Right renal pelvis (tissue), 4 donors: ENCODE data around the gene RSBN1L. TPM values are rescaled to one million over a fixed set of nuclear protein-coding genes. Genes with fewer than 3 reads are reported as not detected.
"Not testable (repeated sequence)": the region's sequence is repeated elsewhere in the genome, so short reads cannot be mapped to it uniquely, and the experiment has no call there.

Experiments
- DNase-seq, 4 donors: peaks; one replicate each; pipeline ENCODE4 v3.0.0-alpha.2; 2013; ENCODE audit warnings: low read depth in 4 of 4, low spot score in 3 of 4, missing footprints in 1 of 4
- polyA plus RNA-seq, 4 donors: library from polyadenylated mRNA; unstranded; fragments of 120-200 nt; gene quantifications; one replicate each; pipeline ENCODE4 v1.2.1, GENCODE V29; 2013; ENCODE audit not compliant: insufficient read length in 4 of 4

Gene RSBN1L
- polyA plus RNA-seq, 4 donors, result 28.4 to 37.0 (median 32.2) TPM

- DNase-seq, result no peak
These were observed 69.2 kb downstream of the RSBN1L start for GRCh38 chr7:77765481-77765880.

- DNase-seq, result peak in 2 of 4 donors; percentile 5 to 14
These were observed 69.9 kb downstream of the RSBN1L start for GRCh38 chr7:77765906-77766800.

DNA sequence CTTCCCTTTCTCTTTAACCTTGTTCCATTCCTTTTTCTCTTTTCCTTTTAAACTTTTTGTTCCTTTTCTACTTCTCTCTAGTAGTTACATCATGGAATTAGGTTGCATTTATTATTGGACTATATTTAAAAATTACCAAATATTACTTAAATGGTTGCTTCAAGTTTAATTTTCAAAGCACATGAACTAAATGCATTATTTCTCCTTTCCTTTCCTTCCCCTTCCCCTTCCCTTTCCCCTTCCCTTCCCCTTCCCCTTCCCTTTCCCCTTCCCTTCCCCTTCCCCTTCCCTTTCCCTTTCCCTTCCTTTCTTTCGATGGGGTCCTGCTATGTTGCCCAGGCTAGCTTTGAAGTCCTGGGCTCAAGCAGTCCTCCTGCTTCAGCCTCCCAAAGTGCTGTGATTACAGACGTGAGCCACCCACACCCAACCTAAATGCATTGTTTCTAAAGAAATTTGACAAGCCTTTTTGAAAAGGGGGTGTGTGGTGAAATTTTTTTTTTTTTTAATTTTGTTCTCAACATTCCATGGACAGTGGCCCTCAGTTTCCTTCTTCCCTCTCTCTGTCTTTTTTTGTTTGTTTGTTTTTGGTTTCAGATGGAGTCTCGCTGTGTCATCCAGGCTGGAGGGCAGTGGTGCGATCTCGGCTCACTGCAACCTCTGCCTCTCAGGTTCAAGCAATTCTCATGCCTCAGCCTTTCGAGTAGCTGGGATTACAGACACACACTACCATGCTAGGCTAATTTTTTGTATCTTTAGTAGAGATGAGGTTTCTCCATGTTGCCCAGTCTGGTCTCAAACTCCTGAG lies 70.7 kb downstream of the RSBN1L start:
- DNase-seq, result no peak

DNA sequence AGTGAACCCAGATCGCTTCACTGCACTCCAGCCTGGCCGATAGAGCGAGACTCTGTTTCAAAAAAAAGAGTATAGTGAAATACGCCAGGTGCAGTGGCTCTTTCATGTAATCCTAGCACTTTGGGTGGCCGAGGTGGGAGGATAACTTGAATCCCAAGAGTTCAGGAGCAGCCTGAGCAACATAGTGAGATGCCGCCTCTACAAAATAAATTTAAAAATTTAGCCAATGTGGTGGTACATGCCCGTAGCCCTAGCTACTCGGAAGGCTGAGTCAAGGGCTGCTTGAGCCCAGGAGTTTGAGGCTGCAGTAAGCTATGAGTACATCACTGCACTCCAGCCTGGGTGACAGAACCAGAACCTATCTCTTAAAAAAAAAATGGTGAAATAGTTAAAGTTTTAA lies 74.1 kb downstream of the RSBN1L start:
- DNase-seq, result no peak

GRCh38 chr7:77771901-77772300 lies 75.6 kb downstream of the RSBN1L start:
- no peak for DNase-seq

DNA sequence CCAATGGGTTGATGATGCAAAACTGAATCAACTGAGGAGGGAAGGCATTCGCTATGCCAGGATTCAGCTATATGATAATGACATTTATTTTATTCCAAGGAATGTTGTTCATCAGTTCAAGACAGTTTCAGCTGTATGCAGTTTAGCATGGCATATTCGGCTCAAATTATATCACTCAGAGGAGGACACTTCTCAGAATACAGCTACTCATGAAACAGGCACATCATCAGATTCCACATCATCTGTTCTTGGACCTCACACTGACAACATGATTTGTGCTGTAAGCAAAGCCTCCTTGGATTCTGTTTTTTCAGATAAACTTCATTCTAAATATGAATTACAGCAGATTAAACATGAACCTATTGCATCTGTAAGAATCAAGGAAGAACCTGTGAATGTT lies 82.3 kb downstream of the RSBN1L start:
- DNase-seq, result no peak

GRCh38 chr7:77782383-77782782 lies 86.1 kb downstream of the RSBN1L start:
- DNase-seq, result no peak

GRCh38 chr7:77783111-77783510 lies 86.9 kb downstream of the RSBN1L start:
- no peak for DNase-seq

DNA sequence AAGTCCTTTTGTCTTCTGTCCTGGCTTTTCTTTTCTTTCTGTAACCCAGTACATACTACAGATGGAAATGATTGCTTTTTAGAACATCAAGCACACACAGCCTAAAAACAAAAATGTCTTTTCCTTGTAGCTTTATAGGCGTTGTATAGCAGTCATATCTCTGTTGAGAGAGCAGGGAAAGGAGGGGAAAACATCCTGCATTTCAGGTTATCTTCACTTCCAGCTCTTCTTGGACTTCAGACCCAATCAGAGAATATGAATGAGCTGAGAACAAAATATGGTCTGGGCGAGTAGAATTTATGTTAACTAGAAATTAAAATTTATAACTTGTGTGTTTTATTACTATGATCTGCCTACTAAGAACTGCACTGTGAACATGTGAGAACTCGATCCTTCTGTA lies 87.3 kb downstream of the RSBN1L start:
- no peak for DNase-seq

DNA sequence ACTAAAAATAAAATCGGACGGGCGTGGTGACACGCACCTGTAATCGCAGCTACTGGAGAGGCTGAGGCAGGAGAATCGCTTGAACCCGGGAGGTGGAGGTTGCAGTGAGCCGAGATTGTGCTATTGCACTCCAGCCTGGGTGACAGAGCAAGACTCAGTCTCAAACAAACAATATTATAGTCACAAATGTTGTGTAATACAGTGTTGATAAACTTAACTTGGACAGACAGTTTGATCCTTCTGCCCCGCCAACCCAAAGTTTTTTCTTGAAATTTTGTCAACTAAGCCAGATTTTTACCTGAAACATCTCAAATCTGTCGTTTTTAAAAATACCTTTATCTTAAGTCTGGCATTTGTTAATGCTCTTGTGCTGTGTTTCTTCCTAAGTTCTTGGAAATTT lies 88.2 kb downstream of the RSBN1L start:
- not testable (repeated sequence) for DNase-seq

DNA sequence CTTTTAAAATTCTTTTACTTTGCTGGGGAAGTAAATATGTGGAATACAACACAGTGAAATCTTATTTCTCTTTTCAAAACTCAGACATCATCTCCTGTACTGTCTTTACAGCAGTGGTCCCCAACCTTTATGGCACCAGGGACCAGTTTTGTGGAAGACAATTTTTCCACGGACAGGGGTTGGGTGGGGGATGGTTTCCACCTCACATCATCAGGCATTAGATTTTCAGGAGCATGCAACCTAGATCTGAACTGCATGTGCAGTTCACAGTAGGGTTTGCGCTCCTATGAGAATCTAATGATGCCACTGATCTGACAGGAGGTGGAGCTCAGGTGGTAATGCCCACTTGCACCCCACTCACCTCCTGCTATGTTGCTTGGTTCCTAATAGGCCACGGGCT lies 89.8 kb downstream of the RSBN1L start:
- DNase-seq, result no peak

GRCh38 chr7:77786741-77787140 lies 90.5 kb downstream of the RSBN1L start:
- DNase-seq, result no peak

DNA sequence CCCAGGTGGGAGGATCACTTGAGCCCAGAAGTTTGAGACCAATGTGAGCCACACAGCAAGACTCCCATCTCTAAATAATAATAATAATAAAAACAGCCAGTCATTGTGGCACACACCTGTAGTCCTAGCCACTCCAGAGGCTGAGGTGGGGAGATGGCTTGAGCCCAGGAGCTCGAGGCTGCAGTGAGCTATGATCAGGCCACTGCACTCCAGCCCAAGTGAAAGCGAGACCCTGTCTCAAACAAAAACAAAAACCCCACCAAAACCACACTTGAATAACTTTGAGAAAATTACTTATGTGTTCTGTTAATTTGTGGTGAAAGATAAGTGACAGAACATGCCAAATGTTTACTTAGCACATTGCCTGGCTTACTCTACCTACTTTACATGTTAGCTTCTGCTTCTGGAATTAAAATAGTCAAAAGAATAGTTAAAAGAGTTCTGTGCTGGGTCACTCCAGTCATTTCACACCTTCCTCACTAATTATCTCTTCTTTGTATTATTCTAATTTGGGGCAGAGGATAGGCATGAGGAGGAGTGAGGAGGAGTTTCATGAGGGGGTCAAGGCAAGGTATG lies 92.2 kb downstream of the RSBN1L start:
- DNase-seq, result no peak

DNA sequence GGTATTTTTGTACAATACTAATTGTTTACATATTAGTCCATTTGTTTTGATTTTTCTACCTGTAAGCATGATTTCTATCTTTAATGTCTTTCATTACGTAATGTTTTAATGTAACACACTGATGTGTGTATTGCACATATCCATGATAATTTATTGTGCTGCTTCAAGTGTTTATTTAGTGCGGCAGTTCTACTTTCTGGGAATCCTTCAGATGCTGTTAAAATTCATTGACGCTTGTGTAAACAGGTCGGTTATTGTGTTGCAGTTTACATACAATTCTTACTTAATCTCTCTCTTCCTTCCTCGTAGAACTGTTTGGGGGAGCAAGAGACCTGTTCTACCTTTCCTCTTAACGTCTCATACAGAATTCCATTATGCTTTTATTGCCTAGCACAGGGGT lies 95.1 kb downstream of the RSBN1L start:
- no peak for DNase-seq

DNA sequence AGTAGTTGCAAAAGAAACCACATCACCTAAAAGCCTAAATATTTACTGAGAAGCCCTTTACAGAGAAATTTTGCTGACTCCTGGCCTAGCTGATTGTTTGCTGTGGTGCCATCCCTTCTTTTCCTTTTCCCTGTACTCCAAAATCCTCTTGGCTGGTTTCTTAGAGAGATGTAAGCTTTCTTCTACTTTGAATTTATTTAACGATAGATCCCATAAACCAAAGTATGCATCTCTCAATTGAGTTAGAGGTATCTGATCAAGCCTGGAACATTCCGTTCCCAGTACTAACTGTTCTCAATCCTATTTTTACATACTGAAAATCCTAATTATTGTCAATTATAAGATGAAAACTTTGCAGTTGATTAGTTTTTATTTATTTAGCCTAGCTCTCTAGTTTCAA lies 95.7 kb downstream of the RSBN1L start:
- no peak for DNase-seq

DNA sequence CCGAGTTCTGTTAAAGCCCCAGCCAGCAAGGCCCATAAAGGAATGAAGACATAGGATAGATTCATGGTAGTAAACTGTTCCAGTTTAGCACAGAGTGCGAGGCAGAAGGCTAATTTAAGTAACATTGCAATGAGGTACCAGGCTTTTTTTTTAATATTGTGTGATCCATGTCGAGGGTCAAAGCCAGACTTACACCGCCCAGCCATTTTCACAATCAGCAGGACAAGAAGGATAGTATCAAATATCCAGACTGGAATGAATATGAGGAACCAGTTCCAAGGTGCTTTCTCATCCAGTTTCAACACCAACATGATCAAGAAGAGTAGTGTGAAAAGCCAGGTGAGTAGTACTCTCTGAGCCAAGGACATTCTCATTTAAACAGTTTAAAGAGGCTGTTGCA lies 97.7 kb downstream of the RSBN1L start:
- no peak for DNase-seq

GRCh38 chr7:77796109-77796508 lies 99.8 kb downstream of the RSBN1L start:
- no peak for DNase-seq

DNA sequence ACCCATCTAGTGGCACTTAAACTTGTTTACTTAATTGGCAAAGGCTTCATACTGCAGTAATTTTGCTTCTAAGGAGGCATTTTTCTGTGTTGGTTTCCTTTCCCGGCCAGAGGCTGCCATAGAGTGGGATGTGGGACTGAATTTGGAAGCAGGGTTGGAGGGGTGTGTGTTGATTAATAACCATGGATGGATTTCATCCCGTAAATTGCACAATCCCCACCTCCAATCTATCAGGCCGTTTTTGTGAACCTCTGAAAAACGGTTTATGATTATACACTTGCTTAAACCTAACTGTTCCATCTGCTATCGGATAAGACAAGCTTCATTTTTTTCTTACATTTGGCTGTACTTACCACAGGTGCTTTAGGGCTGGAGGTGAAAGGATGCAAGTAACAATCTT lies 100.7 kb downstream of the RSBN1L start:
- DNase-seq, result no peak

GRCh38 chr7:77797734-77798393 lies 101.6 kb downstream of the RSBN1L start:
- peak in 1 of 4 donors; percentile 20 for DNase-seq

DNA sequence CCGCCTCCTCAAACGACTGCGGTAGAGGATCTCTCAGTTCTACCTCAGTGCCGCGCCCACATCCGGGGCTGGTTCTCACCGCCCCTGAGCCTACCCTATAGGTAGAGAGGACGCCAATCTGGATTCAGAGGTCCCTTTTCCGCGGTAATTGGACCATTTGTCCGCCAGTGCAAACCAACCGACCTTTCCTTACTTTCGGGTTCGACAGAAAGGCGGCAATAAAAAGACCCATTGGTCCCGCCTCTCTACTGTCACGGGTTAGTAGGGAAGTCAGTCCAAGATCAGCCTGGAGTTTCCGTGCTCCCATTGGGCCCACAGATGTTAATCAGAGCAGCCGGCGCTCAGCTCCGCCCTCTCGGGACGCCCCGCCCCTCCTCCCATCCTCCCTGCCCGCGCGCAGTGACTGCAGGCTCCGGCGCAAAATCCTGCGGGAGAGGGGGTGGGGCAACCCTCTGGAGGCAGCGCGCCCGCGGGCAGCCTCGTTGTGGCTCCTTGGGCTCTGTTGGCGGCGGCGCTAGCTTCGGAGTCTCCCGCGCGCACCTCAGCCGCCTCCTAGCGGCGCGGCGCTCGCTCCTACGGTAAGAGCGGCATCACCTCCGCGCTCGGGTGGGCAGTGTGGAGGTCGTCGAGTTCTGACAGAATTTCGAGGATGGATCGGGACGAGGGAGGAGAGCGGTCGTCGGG lies 102.3 kb downstream of the RSBN1L start, which contains the start of the genes PHTF2 and TMEM60:
Gene PHTF2 (plus strand): TSS at position 380 of the 684 bp plus-strand sequence.
Gene TMEM60 (minus strand): TSS at position 41 of the 684 bp plus-strand sequence. CDS start 4,061 bp downstream, outside the sequence.
- DNase-seq, result peak; percentile 95 to 99 (median 98)
